Thoracic aorta endothelial cell (primary cell): ENCODE results near the gene CTNNBIP1. TPM values are rescaled to one million over a fixed set of nuclear protein-coding genes. Genes with fewer than 3 reads are reported as not detected.

Source experiments
- total RNA-seq: library from RNA; depleted of rRNA; stranded (reverse); fragments of >200 nt; gene quantifications from 2 replicates; pipeline ENCODE4 v1.2.3, GENCODE V29; 2012

The CTNNBIP1 gene, protein sequence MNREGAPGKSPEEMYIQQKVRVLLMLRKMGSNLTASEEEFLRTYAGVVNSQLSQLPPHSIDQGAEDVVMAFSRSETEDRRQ
- 24.3 and 24.7 TPM in 2 replicates for total RNA-seq

DNA sequence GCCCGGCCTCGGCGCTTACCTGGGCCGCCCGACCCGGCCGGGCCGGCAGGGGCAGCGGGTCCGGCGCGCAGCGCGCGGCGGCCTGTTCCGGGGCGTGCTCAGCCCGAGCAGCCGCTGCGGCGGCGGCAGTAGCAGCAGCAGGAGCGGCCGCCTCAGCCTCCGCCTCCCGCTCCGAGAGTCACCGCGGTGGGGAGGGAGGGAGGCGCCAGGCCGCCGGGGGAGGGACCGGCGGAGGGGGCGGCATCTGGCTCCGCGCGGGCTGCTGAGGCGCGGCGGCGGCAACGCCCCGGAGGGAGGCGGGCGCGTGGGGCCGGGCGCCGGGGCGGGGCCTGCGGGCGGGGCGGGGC, at the start of gene CTNNBIP1:
Gene CTNNBIP1 (minus strand): TSS at position 194 of the 347 bp plus-strand sequence. CDS start 38,205 bp downstream, outside the sequence.

DNA sequence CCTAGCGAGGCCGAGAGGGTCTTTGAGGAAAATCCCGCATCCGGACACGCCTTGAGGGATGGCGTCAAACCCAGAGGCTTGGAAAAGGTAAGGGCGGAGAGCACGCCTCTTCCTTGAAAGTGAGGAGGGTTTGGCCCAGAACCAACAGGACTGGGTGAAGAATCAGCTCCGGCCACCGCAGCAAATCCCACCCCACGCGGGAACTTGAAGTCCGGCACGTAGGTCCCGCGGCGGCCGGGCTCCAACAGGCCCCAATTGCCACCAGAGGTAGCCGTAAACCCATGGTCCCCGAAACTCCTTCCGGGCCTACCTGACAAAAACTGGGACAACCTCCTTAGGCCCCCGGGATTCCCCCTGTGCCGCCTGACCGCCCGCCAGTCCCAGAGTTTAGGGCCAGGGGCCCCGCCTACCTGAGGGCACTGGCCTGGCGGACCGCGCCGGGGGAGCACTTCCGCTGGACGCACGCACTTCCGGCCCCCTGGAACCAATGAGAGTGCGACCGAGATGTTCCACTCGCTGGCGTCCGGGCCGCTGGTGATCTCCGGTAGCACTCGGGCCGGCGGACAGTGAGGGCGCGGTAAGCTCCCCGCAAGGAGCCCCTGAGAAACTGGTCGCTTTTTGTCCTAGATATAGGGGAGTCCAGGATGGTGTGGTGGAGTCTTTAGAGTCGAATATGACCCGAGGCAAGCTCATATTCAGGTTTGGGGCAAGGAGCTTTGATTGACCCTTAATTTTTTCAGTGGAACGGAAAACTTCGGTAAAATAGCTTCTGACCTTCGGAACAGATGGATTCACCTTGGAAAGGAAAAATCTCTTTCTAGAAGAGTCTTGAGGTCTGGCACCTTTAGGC, 33.1 kb upstream of the CTNNBIP1 start, which contains the start of the genes LZIC and NMNAT1:
Gene LZIC (minus strand): TSS at position 453 of the 850 bp plus-strand sequence. CDS start 6,772 bp downstream, outside the sequence.
Gene NMNAT1 (plus strand): TSS at position 537 of the 850 bp plus-strand sequence. CDS start 28,599 bp downstream, outside the sequence.

DNA sequence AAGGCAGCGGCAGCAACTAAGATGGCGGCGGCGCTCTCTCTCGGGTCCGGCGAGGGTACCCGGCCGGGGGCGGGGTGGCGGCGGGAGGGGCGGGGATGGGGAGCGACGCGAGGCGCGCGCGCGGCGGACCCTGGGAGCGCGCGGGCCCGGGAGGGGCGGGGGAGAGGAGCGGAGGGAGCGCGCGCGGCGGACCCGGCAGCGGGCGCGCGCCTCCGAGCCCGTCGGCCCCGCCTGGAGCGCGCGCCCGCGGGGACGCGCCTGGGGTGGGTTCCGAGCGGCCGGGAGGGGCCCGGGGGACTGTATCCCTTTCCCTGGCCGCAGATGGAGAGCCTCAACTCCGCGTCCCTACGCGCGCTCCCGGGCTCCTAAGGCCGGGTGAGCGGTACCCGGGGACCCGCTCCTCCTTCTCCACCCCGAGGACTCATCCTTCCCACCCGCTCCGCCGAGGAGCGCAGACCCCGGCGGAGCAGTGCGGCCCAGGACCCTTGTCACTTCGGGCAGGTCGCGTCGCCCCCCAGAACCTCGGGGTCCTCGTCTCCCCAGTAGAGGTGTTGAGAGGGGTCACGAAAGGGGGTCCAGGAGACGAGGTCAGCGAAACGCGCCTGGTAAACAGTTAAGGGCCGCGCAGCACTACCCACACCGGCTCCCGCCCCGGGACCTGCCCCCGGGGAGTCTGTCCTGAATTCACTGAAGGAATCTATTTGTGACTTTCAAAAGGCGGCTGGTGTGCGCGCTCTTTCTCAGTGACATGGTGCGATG, 85.9 kb downstream of the CTNNBIP1 start, which contains the start of gene CLSTN1:
Gene CLSTN1 (minus strand): TSS at position 23 of the 759 bp plus-strand sequence. CDS start 232 bp downstream, outside the sequence.

Other genes with a start within 250 kb of the CTNNBIP1 start
- gene CLSTN1, start 86.3 kb downstream of the CTNNBIP1 start, total RNA-seq = 76.5 and 82.9 TPM in 2 replicates
- 42.9 and 47.2 TPM in 2 replicates for gene LZIC, start 33.1 kb upstream of the CTNNBIP1 start, total RNA-seq
- gene NMNAT1, start 33.2 kb upstream of the CTNNBIP1 start, total RNA-seq = 9.2 and 10.3 TPM in 2 replicates
- gene RBP7, start 87.0 kb upstream of the CTNNBIP1 start, total RNA-seq = 0.29 TPM in 1 of 2 replicates, not detected in the other
- gene UBE4B, start 122.7 kb upstream of the CTNNBIP1 start, total RNA-seq = 56.4 and 57.9 TPM in 2 replicates